ENCODE data around the gene DHX38. TPM values are rescaled to one million over a fixed set of nuclear protein-coding genes. Genes with fewer than 3 reads are reported as not detected.

Gene DHX38
- total and polyA plus RNA-seq, 7 experiments from 2014 or later: 21.6 to 113 (median 90.4) TPM

DNA sequence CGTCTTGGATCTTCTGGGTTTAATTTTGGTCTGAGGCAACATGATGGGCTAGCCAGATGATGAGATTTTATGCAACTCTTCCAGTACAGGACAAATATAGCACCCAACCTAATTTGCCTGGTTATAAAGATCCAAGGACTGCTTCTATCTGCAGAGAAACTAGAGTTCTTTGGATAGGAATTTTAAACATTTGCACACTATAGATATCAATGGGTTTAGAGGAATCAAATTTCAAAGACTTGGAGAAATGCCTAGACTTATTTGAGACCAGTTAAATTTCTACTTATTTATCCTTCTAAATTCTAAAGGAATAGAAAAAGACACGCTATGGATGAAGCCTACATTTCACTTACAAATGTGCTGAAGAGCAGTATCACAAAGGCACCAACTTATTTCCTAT lies 65.7 kb downstream of the DHX38 start:
- H3K36me3 ChIP-seq (ENCODE audit: control insufficient read depth in 2 of 3, insufficient read depth in 3 of 3, low read length in 3 of 3): peaks cover 0 to 3% (median 0%) of the 10 kb centered on the region in 3 experiments
- H3K27me3 Mint-ChIP-seq: peaks cover 0 to 22% (median 2%) of the 10 kb centered on the region in 5 donors
- peaks cover 0 to 3% of the 10 kb centered on the region in 2 donors for H3K27me3 ChIP-seq (ENCODE audit: control insufficient read depth in 2 of 2, insufficient read depth in 2 of 2, low read length in 2 of 2)
- H3K4me1 Mint-ChIP-seq: no peaks in the 10 kb centered on the region
- ATAC-seq (no peak), DNase-seq (no peak)
- no peaks in the 10 kb centered on the region for H3K4me1 ChIP-seq (ENCODE audit: control insufficient read depth in 2 of 2, insufficient read depth in 2 of 2, low read length in 2 of 2)
- H3K27ac ChIP-seq (ENCODE audit: low read depth, low read length): no peak overlapping the region
- H3K4me3 ChIP-seq (ENCODE audit: low read length): no peak overlapping the region
- H3K4me3 Mint-ChIP-seq: no peak overlapping the region
- intact Hi-C loops (cut with micrococcal nuclease): no loop called here
- peaks cover 0 to 3% (median 0%) of the 10 kb centered on the region in 5 donors for H3K36me3 Mint-ChIP-seq
- POLR2A ChIA-PET: no interaction called here
- no peaks in the 10 kb centered on the region for H3K9me3 ChIP-seq (ENCODE audit: control insufficient read depth in 2 of 3, low read length in 3 of 3)
- no peak overlapping the region for H3K27ac Mint-ChIP-seq
- CTCF ChIA-PET: no interaction called here
- peaks cover 0 to 5% (median 0%) of the 10 kb centered on the region in 11 donors for H3K9me3 Mint-ChIP-seq

DNA sequence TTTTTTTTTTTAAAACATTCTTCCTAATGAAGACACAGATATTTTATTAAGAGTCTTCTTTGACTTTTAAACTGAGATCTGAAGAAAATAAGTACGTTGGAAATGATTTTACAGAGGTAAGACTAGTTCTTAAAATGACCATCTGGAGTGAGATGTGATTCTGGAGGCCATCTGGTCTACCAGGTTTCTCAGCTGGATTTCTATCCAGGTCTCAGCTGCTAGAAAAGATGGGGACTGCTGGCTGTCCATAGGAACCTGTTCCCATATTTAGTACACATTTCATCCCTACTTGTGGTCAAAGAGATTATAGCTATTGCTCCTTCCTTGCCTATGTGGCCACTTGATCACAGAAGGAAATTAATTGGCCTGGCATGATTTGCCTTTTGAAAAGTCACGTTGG lies 66.2 kb downstream of the DHX38 start:
- no peak overlapping the region for H3K27ac ChIP-seq (ENCODE audit: low read depth, low read length)
- ChIA-PET POLR2A (no interaction called here), CTCF (no interaction called here)
- Mint-ChIP-seq H3K36me3 (peaks cover 0 to 3% (median 0%) of the 10 kb centered on the region in 5 donors), H3K27me3 (peaks cover 0 to 22% (median 2%) of the 10 kb centered on the region in 5 donors), H3K4me1 (no peaks in the 10 kb centered on the region), H3K27ac (no peak overlapping the region), H3K9me3 (peaks cover 0 to 5% (median 0%) of the 10 kb centered on the region in 11 donors), H3K4me3 (no peak overlapping the region)
- H3K36me3 ChIP-seq (ENCODE audit: control insufficient read depth in 2 of 3, insufficient read depth in 3 of 3, low read length in 3 of 3): peaks cover 0 to 3% (median 0%) of the 10 kb centered on the region in 3 experiments
- no peaks in the 10 kb centered on the region for H3K9me3 ChIP-seq (ENCODE audit: control insufficient read depth in 2 of 3, low read length in 3 of 3)
- H3K27me3 ChIP-seq (ENCODE audit: control insufficient read depth in 2 of 2, insufficient read depth in 2 of 2, low read length in 2 of 2): peaks cover 0 to 3% of the 10 kb centered on the region in 2 donors
- DNase-seq (no peak), ATAC-seq (no peak)
- intact Hi-C loops (cut with micrococcal nuclease): no loop called here
- no peak overlapping the region for H3K4me3 ChIP-seq (ENCODE audit: low read length)
- no peaks in the 10 kb centered on the region for H3K4me1 ChIP-seq (ENCODE audit: control insufficient read depth in 2 of 2, insufficient read depth in 2 of 2, low read length in 2 of 2)

DNA sequence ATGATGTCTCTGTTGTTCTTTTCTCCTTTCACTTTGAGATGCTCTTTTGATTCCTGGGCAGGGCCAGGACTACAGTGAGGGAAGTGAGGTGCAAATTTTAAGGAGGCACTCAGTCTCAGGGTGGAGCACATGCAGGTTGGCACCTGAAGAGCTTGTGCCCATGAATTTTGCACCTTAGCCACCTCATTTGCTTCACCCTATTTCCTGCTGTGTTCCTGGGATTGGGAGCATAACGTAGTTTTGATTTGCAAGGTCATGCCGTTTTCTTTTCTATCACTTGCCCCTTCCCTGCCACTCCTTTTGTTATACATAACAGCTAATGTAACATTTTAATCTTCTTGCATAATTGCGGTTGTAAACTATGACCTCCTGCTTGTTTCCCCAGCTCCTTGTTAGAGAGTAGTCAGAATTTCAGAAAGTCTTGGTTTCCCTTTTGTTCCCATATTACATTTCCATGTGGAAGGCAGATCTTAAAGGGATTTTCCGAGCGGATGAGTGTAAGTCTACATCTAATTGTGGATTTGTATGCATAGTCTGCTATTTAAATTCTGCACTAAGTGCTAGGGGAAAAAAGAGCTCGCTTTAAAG lies 68.6 kb downstream of the DHX38 start:
- intact Hi-C loops (cut with micrococcal nuclease): no loop called here
- H3K27ac Mint-ChIP-seq: no peak overlapping the region

More for the DNA sequence above, 68.6 kb downstream of the DHX38 start:
- no peaks in the 10 kb centered on the region for H3K4me1 Mint-ChIP-seq
- peaks cover 0 to 29% (median 5%) of the 10 kb centered on the region in 5 donors for H3K27me3 Mint-ChIP-seq
- peaks cover 0 to 3% (median 0%) of the 10 kb centered on the region in 3 experiments for H3K36me3 ChIP-seq (ENCODE audit: control insufficient read depth in 2 of 3, insufficient read depth in 3 of 3, low read length in 3 of 3)
- CTCF ChIA-PET: no interaction called here
- peaks cover 0 to 5% (median 0%) of the 10 kb centered on the region in 11 donors for H3K9me3 Mint-ChIP-seq
- ATAC-seq (no peak), DNase-seq (no peak)
- no peak overlapping the region for H3K4me3 ChIP-seq (ENCODE audit: low read length)
- H3K27ac ChIP-seq (ENCODE audit: low read depth, low read length): no peak overlapping the region
- peaks cover 0 to 3% of the 10 kb centered on the region in 2 donors for H3K27me3 ChIP-seq (ENCODE audit: control insufficient read depth in 2 of 2, insufficient read depth in 2 of 2, low read length in 2 of 2)
- H3K36me3 Mint-ChIP-seq: peaks cover 0 to 3% (median 0%) of the 10 kb centered on the region in 5 donors
- no peaks in the 10 kb centered on the region for H3K4me1 ChIP-seq (ENCODE audit: control insufficient read depth in 2 of 2, insufficient read depth in 2 of 2, low read length in 2 of 2)
- H3K4me3 Mint-ChIP-seq: no peak overlapping the region
- POLR2A ChIA-PET: no interaction called here
- H3K9me3 ChIP-seq (ENCODE audit: control insufficient read depth in 2 of 3, low read length in 3 of 3): no peaks in the 10 kb centered on the region

Other genes starting within 250 kb of the DHX38 start
- 10 to 100 TPM; 24.6 to 52.9 (median 30.7) TPM for gene ATXN1L, start 247.9 kb upstream of the DHX38 start, total RNA-seq
- gene ATXN1L, start 247.9 kb upstream of the DHX38 start, polyA plus RNA-seq: 10 to 100 TPM in 1 of 2 donors, 1 to 10 TPM in 1; 8.9 to 10.7 TPM
- gene ZNF821, start 209.7 kb upstream of the DHX38 start, total RNA-seq: 10 to 100 TPM in 2 of 5 experiments, 1 to 10 TPM in 3; 2.6 to 13.3 (median 7.0) TPM
- gene ZNF821, start 209.7 kb upstream of the DHX38 start, polyA plus RNA-seq: 1 to 10 TPM; 3.0 to 8.6 TPM
- 100 to 1,000 TPM; 176 to 303 (median 286) TPM for gene IST1, start 198.3 kb upstream of the DHX38 start, total RNA-seq
- 100 to 1,000 TPM; 130 to 231 TPM for gene IST1, start 198.3 kb upstream of the DHX38 start, polyA plus RNA-seq
- gene PKD1L3, start 93.4 kb upstream of the DHX38 start, total RNA-seq: under 1 TPM in 2 of 5 experiments, not detected in 3; 0.05 to 0.15 TPM
- not detected for gene PKD1L3, start 93.4 kb upstream of the DHX38 start, polyA plus RNA-seq
- 10 to 100 TPM in 3 of 5 experiments, 1 to 10 TPM in 2; 4.9 to 15.6 (median 14.0) TPM for gene DHODH, start 85.1 kb upstream of the DHX38 start, total RNA-seq
- 10 to 100 TPM in 1 of 2 donors, 1 to 10 TPM in 1; 9.6 to 13.5 TPM for gene DHODH, start 85.1 kb upstream of the DHX38 start, polyA plus RNA-seq
- 1 to 10 TPM in 1 of 5 experiments, not detected in 4; 5.2 TPM for gene HP, start 39.3 kb upstream of the DHX38 start, total RNA-seq
- gene HP, start 39.3 kb upstream of the DHX38 start, polyA plus RNA-seq: under 1 TPM in 1 of 2 donors, not detected in 1; 0.26 TPM
- not detected for gene HPR, start 30.6 kb upstream of the DHX38 start, total RNA-seq
- gene HPR, start 30.6 kb upstream of the DHX38 start, polyA plus RNA-seq: under 1 TPM in 1 of 2 donors, not detected in 1; 0.34 TPM
- 10 to 100 TPM; 12.5 to 20.9 (median 18.5) TPM for gene TXNL4B, start 227 bp upstream of the DHX38 start, total RNA-seq
- gene TXNL4B, start 227 bp upstream of the DHX38 start, polyA plus RNA-seq: 10 to 100 TPM; 13.4 to 22.0 TPM
- gene PMFBP1, start 78.3 kb downstream of the DHX38 start, total RNA-seq: 1 to 10 TPM in 4 of 5 experiments, under 1 TPM in 1; 0.85 to 2.0 (median 1.4) TPM
- under 1 TPM in 1 of 2 donors, not detected in 1; 0.12 TPM for gene PMFBP1, start 78.3 kb downstream of the DHX38 start, polyA plus RNA-seq

Data from naive thymus-derived CD4-positive, alpha-beta T cell (primary cell).